Esophagus muscularis mucosa (tissue), 4 donors: Measurements from ENCODE around the gene KLKB1. TPM values are rescaled to one million over a fixed set of nuclear protein-coding genes. Genes with fewer than 3 reads are reported as not detected.
"Not testable (repeated sequence)": the region's sequence is repeated elsewhere in the genome, so short reads cannot be mapped to it uniquely, and the experiment has no call there.

Source experiments
- DNase-seq: peaks from one replicate; pipeline ENCODE4 v3.0.0-alpha.2; 2017; ENCODE audit errors: extremely low spot score
- H3K27ac ChIP-seq, 4 donors: fragments of 200-600 bp; sonication (generic); replicated peaks in 1 of 4; 1 replicate in 3 of 4; 2 replicates in 1 of 4; pipeline ENCODE4 v1.5.1; 2016 to 2019; ENCODE audit warnings: mild to moderate bottlenecking in 1 of 4
- H3K27me3 ChIP-seq, 4 donors: fragments of 200-600 bp; sonication (generic); one replicate each; pipeline versions ENCODE4 v1.5.1 to v1.6.0; 2016 to 2019
- H3K36me3 ChIP-seq, 4 donors: fragments of 200-600 bp; sonication (generic); one replicate each; pipeline ENCODE4 v1.5.1; 2016 to 2019
- H3K4me1 ChIP-seq, 4 donors: fragments of 200-600 bp; sonication (generic); one replicate each; pipeline ENCODE4 v1.5.1; 2016 to 2019
- H3K4me3 ChIP-seq, 4 donors: fragments of 200-600 bp; sonication (generic); 1 replicate in 2 of 4; 2 replicates in 2 of 4; pipeline ENCODE4 v1.5.1; 2016 to 2019; ENCODE audit warnings: mild to moderate bottlenecking in 4 of 4, moderate library complexity in 1 of 4
- H3K9me3 ChIP-seq, 4 donors: fragments of 200-600 bp; sonication (generic); 1 replicate in 3 of 4; 2 replicates in 1 of 4; pipeline ENCODE4 v1.5.1; 2016 to 2019
- CTCF ChIP-seq, 3 experiments: fragments of 200-600 bp in 2 of 3; fragments of 450-650 bp in 1 of 3; sonication (generic) in 2 of 3; IDR thresholded peaks; one replicate each; pipeline ENCODE4 v1.5.1; 2017 to 2019; ENCODE audit warnings: antibody characterized with exemption in 3 of 3, mild to moderate bottlenecking in 2 of 3, moderate library complexity in 1 of 3
- EP300 ChIP-seq: sonication (generic); formaldehyde crosslinking; IDR thresholded peaks from one replicate; pipeline ENCODE4 v1.6.1; 2017; ENCODE audit warnings: antibody characterized with exemption
- POLR2A ChIP-seq: fragments of 450-650 bp; IDR thresholded peaks from one replicate; pipeline ENCODE4 v1.6.1; 2017; ENCODE audit warnings: antibody characterized with exemption, moderate library complexity, mild to moderate bottlenecking, low read depth
- POLR2AphosphoS5 ChIP-seq, 2 donors: sonication (generic); formaldehyde crosslinking; IDR thresholded peaks; one replicate each; pipeline ENCODE4 v1.6.1; 2017; ENCODE audit warnings: antibody characterized with exemption in 2 of 2
- WGBS: methylation state at CpG from one replicate; pipeline ENCODE4 v1.1.5; 2018; 5-methylcytosine and 5-hydroxymethylcytosine counted together
- intact Hi-C: fragments of 100-400 bp; cut with DNase I; formaldehyde crosslinking; loops from one replicate; pipeline ENCODE4 v1.15.1; 2023
- total RNA-seq, 4 donors: library from RNA; depleted of rRNA; stranded (reverse); fragments of >200 nt; gene quantifications; one replicate each; pipeline versions ENCODE4 v1.1.0 to v1.2.1, GENCODE V29; 2016

The KLKB1 gene
- total RNA-seq, 4 donors from 2014 or later = 0.45 to 2.0 (median 0.83) TPM

- WGBS = 91% methylated on average over 9 of the region's 9 CpGs
These were observed 43.9 kb downstream of the KLKB1 start for GRCh38 chr4:186271081-186271678.

GRCh38 chr4:186272699-186273391 is 45.5 kb downstream of the KLKB1 start:
- intact Hi-C loops = no loop called here
- WGBS = 68% methylated on average over 4 of the region's 4 CpGs

More at GRCh38 chr4:186271081-186271678, 43.9 kb downstream of the KLKB1 start:
- intact Hi-C loops = no loop called here
- H3K4me3 ChIP-seq = no peak overlapping the region
- H3K36me3 ChIP-seq = no peaks in the 10 kb centered on the region
- no peak for DNase-seq
- H3K4me1 ChIP-seq = no peaks in the 10 kb centered on the region
- H3K27me3 ChIP-seq = peaks cover 0 to 9% (median 0%) of the 10 kb centered on the region in 4 donors
- TF ChIP-seq CTCF (IDR thresholded peaks at IDR 0.05) (no peak), POLR2AphosphoS5 (IDR thresholded peaks at IDR 0.05) (no peak), EP300 (no peak), POLR2A (no peak)
- no peak overlapping the region for H3K27ac ChIP-seq
- no peaks in the 10 kb centered on the region for H3K9me3 ChIP-seq

GRCh38 chr4:186273392-186273789 is 46.1 kb downstream of the KLKB1 start:
- H3K27me3 ChIP-seq, H3K4me3 ChIP-seq, intact Hi-C loops, H3K36me3 ChIP-seq, H3K27ac ChIP-seq, DNase-seq, H3K9me3 ChIP-seq, H3K4me1 ChIP-seq: not testable (repeated sequence)
- WGBS = 89% methylated on average over 5 of the region's 5 CpGs

More at GRCh38 chr4:186272699-186273391, 45.5 kb downstream of the KLKB1 start:
- H3K27me3 ChIP-seq = peaks cover 0 to 4% (median 0%) of the 10 kb centered on the region in 4 donors
- H3K36me3 ChIP-seq = no peaks in the 10 kb centered on the region
- no peak for TF ChIP-seq POLR2AphosphoS5 (IDR thresholded peaks at IDR 0.05)
- no peak for TF ChIP-seq POLR2A
- TF ChIP-seq EP300 = no peak
- no peak for TF ChIP-seq CTCF (IDR thresholded peaks at IDR 0.05)
- no peaks in the 10 kb centered on the region for H3K4me1 ChIP-seq
- no peak overlapping the region for H3K27ac ChIP-seq
- H3K4me3 ChIP-seq = no peak overlapping the region
- DNase-seq = no peak
- H3K9me3 ChIP-seq = no peaks in the 10 kb centered on the region

GRCh38 chr4:186283311-186283710 is 56.0 kb downstream of the KLKB1 start:
- no peak for TF ChIP-seq CTCF (IDR thresholded peaks at IDR 0.05)
- TF ChIP-seq POLR2AphosphoS5 (IDR thresholded peaks at IDR 0.05) = no peak
- TF ChIP-seq EP300 = no peak
- TF ChIP-seq POLR2A = no peak
- intact Hi-C loops = no loop called here
- no peak overlapping the region for H3K27ac ChIP-seq
- peak; percentile 81 for DNase-seq
- 77% methylated on average over 5 of the region's 5 CpGs for WGBS
- no peaks in the 10 kb centered on the region for H3K36me3 ChIP-seq
- no peaks in the 10 kb centered on the region for H3K4me1 ChIP-seq
- H3K9me3 ChIP-seq = no peaks in the 10 kb centered on the region
- H3K4me3 ChIP-seq = no peak overlapping the region
- no peaks in the 10 kb centered on the region for H3K27me3 ChIP-seq

- H3K9me3 ChIP-seq = no peaks in the 10 kb centered on the region
- intact Hi-C loops = no loop called here
- 92% methylated on average over 12 of the region's 12 CpGs for WGBS
- no peak for TF ChIP-seq POLR2AphosphoS5 (IDR thresholded peaks at IDR 0.05)
- no peak for TF ChIP-seq CTCF (IDR thresholded peaks at IDR 0.05)
- no peak for TF ChIP-seq EP300
- TF ChIP-seq POLR2A = no peak
- H3K36me3 ChIP-seq = no peaks in the 10 kb centered on the region
- no peaks in the 10 kb centered on the region for H3K27me3 ChIP-seq
- H3K27ac ChIP-seq = no peak overlapping the region
- H3K4me1 ChIP-seq = no peaks in the 10 kb centered on the region
- DNase-seq = no peak
- H3K4me3 ChIP-seq = no peak overlapping the region
These were observed 57.8 kb downstream of the KLKB1 start for GRCh38 chr4:186285147-186285546.
